D721Med (cell line): ENCODE data around the gene SMIM31.

Experiments used
- DNase-seq: peaks from one replicate; pipeline ENCODE4 v3.0.0; 2011; ENCODE audit warnings: low spot score; ENCODE audit not compliant: insufficient read length
- FAIRE-seq: peaks from 2 replicates; lab custom pipeline; 2011; peaks lifted over from hg19 to GRCh38; lab: Jason Lieb, UNC
- TF ChIP-seq, protein P1 (sequence below): IDR thresholded peaks from 2 replicates; pipeline ENCODE4 v1.5.1; 2012; ENCODE audit warnings: mild to moderate bottlenecking, control low read depth; ENCODE audit not compliant: insufficient read depth; ENCODE audit errors: missing control alignments

The SMIM31 gene

DNA sequence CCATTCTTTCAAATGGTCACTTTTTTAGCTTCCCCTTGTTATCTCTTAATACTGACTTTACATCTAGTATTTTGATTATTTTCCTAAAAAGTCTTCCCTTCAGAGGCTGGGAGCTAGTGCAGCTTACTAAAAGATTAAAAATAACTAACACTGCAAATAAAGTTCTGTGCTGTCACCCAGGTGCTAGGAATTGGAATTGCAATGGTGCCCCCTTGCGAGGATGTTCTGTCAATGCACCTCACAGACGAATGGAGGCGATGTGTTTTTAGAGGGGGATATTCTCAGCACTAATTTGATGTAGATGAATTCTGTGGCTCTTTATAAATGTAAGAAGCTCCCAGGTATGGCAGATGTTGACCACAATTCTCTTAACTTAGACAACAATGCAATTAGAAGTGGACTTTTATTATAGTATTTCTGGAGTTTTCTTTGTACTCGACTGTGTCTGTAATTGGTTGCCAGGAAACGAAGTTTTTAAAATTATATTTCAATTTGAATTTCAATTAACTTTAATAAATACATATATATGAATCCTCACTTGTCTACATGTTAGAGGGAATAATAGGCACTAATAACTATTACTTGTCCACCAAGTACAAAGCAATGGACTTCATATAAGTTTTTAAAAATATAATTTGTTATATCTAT, 22.0 kb upstream of the SMIM31 start:
- FAIRE-seq: peak; percentile 35
- DNase-seq: no peak
- TF ChIP-seq, protein P1, sequence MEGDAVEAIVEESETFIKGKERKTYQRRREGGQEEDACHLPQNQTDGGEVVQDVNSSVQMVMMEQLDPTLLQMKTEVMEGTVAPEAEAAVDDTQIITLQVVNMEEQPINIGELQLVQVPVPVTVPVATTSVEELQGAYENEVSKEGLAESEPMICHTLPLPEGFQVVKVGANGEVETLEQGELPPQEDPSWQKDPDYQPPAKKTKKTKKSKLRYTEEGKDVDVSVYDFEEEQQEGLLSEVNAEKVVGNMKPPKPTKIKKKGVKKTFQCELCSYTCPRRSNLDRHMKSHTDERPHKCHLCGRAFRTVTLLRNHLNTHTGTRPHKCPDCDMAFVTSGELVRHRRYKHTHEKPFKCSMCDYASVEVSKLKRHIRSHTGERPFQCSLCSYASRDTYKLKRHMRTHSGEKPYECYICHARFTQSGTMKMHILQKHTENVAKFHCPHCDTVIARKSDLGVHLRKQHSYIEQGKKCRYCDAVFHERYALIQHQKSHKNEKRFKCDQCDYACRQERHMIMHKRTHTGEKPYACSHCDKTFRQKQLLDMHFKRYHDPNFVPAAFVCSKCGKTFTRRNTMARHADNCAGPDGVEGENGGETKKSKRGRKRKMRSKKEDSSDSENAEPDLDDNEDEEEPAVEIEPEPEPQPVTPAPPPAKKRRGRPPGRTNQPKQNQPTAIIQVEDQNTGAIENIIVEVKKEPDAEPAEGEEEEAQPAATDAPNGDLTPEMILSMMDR: peak; percentile 83

DNA sequence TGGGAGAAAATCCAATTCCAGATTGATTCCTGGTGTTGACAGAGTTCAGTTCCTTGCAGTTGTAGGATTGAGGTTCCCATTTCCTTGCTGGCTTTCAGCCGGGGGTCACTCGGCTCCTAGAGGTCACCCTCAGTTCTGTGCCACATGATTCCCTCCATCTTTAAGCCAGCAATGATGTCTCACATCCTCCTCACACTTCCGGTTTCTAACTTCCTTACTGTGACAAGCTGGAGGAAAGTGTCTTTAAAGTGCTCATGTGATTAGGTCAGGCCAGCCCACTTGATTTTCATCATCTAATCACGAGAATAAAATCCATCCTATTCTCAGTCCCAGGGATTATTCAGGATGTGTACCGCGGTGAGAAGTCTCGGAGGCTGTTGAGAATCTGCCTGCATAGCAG, 19.4 kb upstream of the SMIM31 start:
- FAIRE-seq: no peak
- DNase-seq: no peak
- TF ChIP-seq, protein P1: no peak

DNA sequence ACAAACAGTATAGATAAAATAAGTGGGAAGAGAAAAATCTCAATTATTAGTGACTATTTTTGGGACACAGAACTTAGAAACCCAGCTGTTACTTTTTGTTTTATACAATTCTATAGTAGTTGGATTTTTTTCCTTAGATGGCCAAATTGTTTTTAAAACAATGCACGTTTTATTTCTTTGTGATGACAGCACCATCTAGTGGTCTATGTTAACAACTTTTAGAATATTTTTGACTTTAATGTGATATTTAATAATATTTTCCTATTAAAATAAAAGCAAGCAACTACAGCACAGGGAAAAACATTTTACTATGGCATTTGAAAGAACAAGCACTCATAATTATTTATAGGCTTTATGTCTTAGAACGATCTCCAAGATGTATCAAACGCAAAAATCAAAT, 5.6 kb upstream of the SMIM31 start:
- FAIRE-seq (no peak), DNase-seq (no peak)
- TF ChIP-seq, protein P1: peak; percentile 40

- FAIRE-seq (no peak), DNase-seq (no peak)
- TF ChIP-seq, protein P1: no peak
Measured at GRCh38 chr4:164755432-164755831, 1.5 kb downstream of the SMIM31 start.

GRCh38 chr4:164756686-164757085, 2.8 kb downstream of the SMIM31 start:
- no peak for FAIRE-seq
- no peak for DNase-seq
- TF ChIP-seq, protein P1: no peak

DNA sequence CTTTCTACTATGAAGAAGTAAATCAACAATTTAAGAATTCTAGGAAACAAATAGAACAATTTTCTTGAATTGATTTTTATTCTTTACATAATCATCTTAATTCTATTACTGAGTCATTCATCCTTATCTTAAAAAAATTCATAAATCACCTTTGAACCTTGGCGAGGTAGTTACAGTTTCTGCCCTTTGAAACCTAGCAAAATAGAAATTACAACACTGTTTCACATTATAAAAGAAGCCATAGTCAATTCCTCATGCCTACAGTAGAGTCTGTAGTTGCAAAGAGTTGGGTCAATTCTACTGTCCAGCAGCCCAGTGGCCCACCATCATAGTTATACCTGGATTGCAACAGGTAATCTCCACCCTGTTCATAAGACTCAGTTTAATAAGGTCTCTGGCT, 7.3 kb downstream of the SMIM31 start:
- FAIRE-seq (no peak), DNase-seq (no peak)
- TF ChIP-seq, protein P1: no peak

- no peak for DNase-seq
- no peak for FAIRE-seq
- TF ChIP-seq, protein P1: no peak
Measured at GRCh38 chr4:164761746-164762275, 7.9 kb downstream of the SMIM31 start.
